Brain microvascular endothelial cell (primary cell): ENCODE results near the gene SLC25A1.
"Not testable (repeated sequence)": the region's sequence is repeated elsewhere in the genome, so short reads cannot be mapped to it uniquely, and the experiment has no call there.

Experiments used
- DNase-seq: peaks from one replicate; pipeline ENCODE4 v3.0.0-alpha.2; 2020
- H3K27ac ChIP-seq: fragments of 250-450 bp; sonication (Bioruptor Pico); 2 replicates; pipeline ENCODE4 v1.5.1; 2020; ENCODE audit warnings: mild to moderate bottlenecking, moderate library complexity
- H3K27me3 ChIP-seq: fragments of 250-450 bp; sonication (Bioruptor Pico); replicated peaks from 2 replicates; pipeline ENCODE4 v1.5.1; 2020; ENCODE audit warnings: mild to moderate bottlenecking
- H3K36me3 ChIP-seq: fragments of 250-450 bp; sonication (Bioruptor Pico); replicated peaks from 2 replicates; pipeline ENCODE4 v1.5.1; 2020; ENCODE audit warnings: mild to moderate bottlenecking
- H3K4me3 ChIP-seq: 2 replicates; pipeline ENCODE4 v1.5.1; 2011; ENCODE audit warnings: low read depth, mild to moderate bottlenecking, control low read depth, low read length, moderate library complexity
- CTCF ChIP-seq: IDR thresholded peaks from 2 replicates; pipeline ENCODE4 v1.5.1; 2011; ENCODE audit warnings: low read depth, mild to moderate bottlenecking, moderate library complexity, low read length, control low read depth, inconsistent platforms; ENCODE audit errors: missing control alignments
- in situ Hi-C: cut with HindIII; loops from 2 replicates; pipeline ENCODE4 v1.10.0; 2017; ENCODE audit warnings: low sequenced_read_pairs, low pct_ligation_motif_present

The SLC25A1 gene

DNA sequence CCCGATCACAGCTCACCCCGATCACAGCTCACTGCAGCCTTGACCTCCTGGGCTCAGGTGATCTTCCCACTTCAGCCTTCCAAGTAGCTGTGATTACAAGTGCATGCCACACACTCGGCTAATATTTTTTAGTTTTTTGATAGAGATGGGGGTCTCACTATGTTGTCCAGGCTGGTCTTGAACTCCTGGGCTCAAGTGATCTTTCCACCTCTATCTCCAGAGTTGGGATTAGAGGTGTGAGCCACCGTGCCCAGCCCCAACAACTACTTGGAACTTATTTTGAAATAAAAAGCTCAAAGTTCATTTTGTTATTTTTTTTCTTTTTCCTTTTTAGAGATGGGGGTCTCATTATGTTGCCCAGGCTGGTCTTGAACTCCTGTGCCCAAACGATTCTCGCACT is 27.8 kb upstream of the SLC25A1 start:
- Histone ChIP-seq H3K4me3 (no peak overlapping the region), H3K27me3 (no peaks in the 10 kb centered on the region), H3K27ac (no peak overlapping the region), H3K36me3 (no peaks in the 10 kb centered on the region)
- no peak for DNase-seq
- in situ Hi-C loops = no loop called here
- TF ChIP-seq CTCF = no peak

GRCh38 chr22:19204640-19205039 is 26.1 kb upstream of the SLC25A1 start:
- no peak overlapping the region for H3K4me3 ChIP-seq
- H3K36me3 ChIP-seq = peaks cover 2% of the 10 kb centered on the region
- H3K27ac ChIP-seq = no peak overlapping the region
- TF ChIP-seq CTCF = no peak
- in situ Hi-C loops = no loop called here
- H3K27me3 ChIP-seq = no peaks in the 10 kb centered on the region
- DNase-seq = no peak

- H3K36me3 ChIP-seq = peaks cover 5% of the 10 kb centered on the region
- DNase-seq = no peak
These were observed 25.3 kb upstream of the SLC25A1 start for GRCh38 chr22:19203834-19204233.

DNA sequence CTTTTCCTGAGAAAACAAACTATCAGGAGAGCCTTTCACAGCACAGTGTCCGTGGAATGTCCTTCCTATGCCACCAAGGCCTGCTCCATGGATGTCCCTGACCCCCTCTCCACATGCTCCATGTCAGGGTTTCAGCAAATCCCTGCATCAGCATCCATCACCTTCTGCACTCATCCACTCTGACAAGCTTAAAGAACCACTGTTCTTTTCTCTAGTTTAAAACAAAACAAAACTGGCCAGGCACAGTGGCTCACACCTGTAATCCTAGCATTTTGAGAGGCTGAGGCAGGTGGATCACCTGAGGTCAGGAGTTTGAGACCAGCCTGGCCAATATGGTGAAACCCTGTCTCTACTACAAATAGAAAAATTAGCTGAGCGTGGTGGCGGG is 24.3 kb upstream of the SLC25A1 start:
- H3K4me3 ChIP-seq, DNase-seq, H3K27ac ChIP-seq, H3K36me3 ChIP-seq, in situ Hi-C loops, H3K27me3 ChIP-seq: not testable (repeated sequence)

More at GRCh38 chr22:19203834-19204233, 25.3 kb upstream of the SLC25A1 start:
- in situ Hi-C loops = no loop called here
- no peak overlapping the region for H3K4me3 ChIP-seq
- no peaks in the 10 kb centered on the region for H3K27me3 ChIP-seq
- H3K27ac ChIP-seq = no peak overlapping the region
- TF ChIP-seq CTCF = no peak

GRCh38 chr22:19201869-19202798 is 23.6 kb upstream of the SLC25A1 start:
- Histone ChIP-seq H3K36me3 (peaks cover 5% of the 10 kb centered on the region), H3K4me3 (no peak overlapping the region), H3K27ac (no peak overlapping the region), H3K27me3 (no peaks in the 10 kb centered on the region)
- DNase-seq = no peak
- in situ Hi-C loops = no loop called here
- TF ChIP-seq CTCF = no peak

DNA sequence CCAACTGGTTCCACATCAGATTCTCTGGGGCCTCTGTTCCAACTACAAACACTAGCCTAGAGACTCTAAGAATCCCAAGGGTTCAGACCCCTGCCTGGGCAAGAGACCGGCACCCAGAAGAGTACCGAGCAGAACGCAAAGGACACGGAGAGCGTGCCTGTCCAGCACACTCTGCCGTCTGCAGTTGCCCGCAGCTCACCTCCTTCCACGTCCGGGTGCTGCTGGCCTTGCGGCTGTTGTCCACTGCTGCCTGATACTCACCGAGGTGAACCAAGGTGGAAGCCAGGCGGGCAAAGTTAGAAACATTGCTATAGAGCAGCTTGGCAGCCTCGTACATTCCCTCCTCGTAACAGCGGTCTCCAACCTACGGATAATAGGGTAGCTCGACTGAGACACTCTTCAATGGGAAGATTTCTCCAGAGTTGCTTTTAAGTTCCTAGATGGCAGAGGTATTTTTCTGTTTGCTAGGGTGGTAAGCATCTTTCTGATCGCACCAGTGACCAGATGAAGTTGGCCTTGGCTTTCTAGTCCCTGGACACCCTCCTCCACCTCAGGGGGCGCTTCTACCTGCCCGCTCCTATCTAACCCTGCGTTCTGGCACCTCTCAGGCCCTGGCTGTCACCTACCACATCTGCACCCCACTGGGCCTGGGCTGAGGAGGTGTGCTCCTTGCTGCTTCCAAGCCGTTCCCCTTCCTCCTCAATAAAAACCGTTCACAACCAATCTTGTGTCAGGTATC is 22.8 kb upstream of the SLC25A1 start:
- no peak overlapping the region for H3K4me3 ChIP-seq

More for the DNA sequence above, 22.8 kb upstream of the SLC25A1 start:
- peaks cover 5% of the 10 kb centered on the region for H3K36me3 ChIP-seq
- no peak for TF ChIP-seq CTCF
- in situ Hi-C loops = no loop called here
- no peak for DNase-seq
- no peak overlapping the region for H3K27ac ChIP-seq
- H3K27me3 ChIP-seq = no peaks in the 10 kb centered on the region
